ENCODE results near the gene CTNNA3.

Gene CTNNA3

GRCh38 chr10:66788178-66788987 is 907.6 kb downstream of the CTNNA3 start:
- DNase-seq = no peak

GRCh38 chr10:66786709-66787108 is 909.3 kb downstream of the CTNNA3 start:
- no peak for DNase-seq

GRCh38 chr10:66784770-66785169 is 911.2 kb downstream of the CTNNA3 start:
- DNase-seq = no peak

GRCh38 chr10:66783316-66783715 is 912.7 kb downstream of the CTNNA3 start:
- DNase-seq = no peak

- no peak for DNase-seq
These were observed 913.2 kb downstream of the CTNNA3 start for GRCh38 chr10:66782776-66783175.

- DNase-seq = no peak
These were observed 913.9 kb downstream of the CTNNA3 start for GRCh38 chr10:66782144-66782543.

GRCh38 chr10:66780796-66781195 is 915.2 kb downstream of the CTNNA3 start:
- no peak for DNase-seq

GRCh38 chr10:66778351-66778750 is 917.6 kb downstream of the CTNNA3 start:
- no peak for DNase-seq

- no peak for DNase-seq
These were observed 918.3 kb downstream of the CTNNA3 start for GRCh38 chr10:66777665-66778064.

GRCh38 chr10:66773472-66773817 is 922.5 kb downstream of the CTNNA3 start:
- no peak for DNase-seq

- DNase-seq = no peak
These were observed 923.2 kb downstream of the CTNNA3 start for GRCh38 chr10:66772548-66773471.

- DNase-seq = no peak
These were observed 928.3 kb downstream of the CTNNA3 start for GRCh38 chr10:66767707-66768106.

- no peak for DNase-seq
These were observed 933.7 kb downstream of the CTNNA3 start for GRCh38 chr10:66762218-66762729.

- no peak for DNase-seq
These were observed 935.1 kb downstream of the CTNNA3 start for GRCh38 chr10:66760941-66761340.

GRCh38 chr10:66755474-66755873 is 940.5 kb downstream of the CTNNA3 start:
- DNase-seq = no peak

- no peak for DNase-seq
These were observed 943.3 kb downstream of the CTNNA3 start for GRCh38 chr10:66752714-66753113.

GRCh38 chr10:66748217-66748616 is 947.8 kb downstream of the CTNNA3 start:
- DNase-seq = no peak

- DNase-seq = no peak
These were observed 948.5 kb downstream of the CTNNA3 start for GRCh38 chr10:66747451-66747850.

- no peak for DNase-seq
These were observed 949.3 kb downstream of the CTNNA3 start for GRCh38 chr10:66746711-66747110.

GRCh38 chr10:66746246-66746645 is 949.7 kb downstream of the CTNNA3 start:
- no peak for DNase-seq

- no peak for DNase-seq
These were observed 951.1 kb downstream of the CTNNA3 start for GRCh38 chr10:66744915-66745314.

- no peak for DNase-seq
These were observed 958.8 kb downstream of the CTNNA3 start for GRCh38 chr10:66737241-66737640.

GRCh38 chr10:66723608-66724400 is 972.2 kb downstream of the CTNNA3 start:
- DNase-seq = no peak

Data from GDM1 (cell line).